MM.1S (cell line): Measurements from ENCODE around the gene APOB.

Experiments
- DNase-seq: peaks from one replicate; pipeline ENCODE4 v3.0.0-alpha.2; 2015
- H2AFZ ChIP-seq: fragments of 300-600 bp; sonication (generic); 2 replicates; pipeline ENCODE4 v1.6.0; 2016; ENCODE audit warnings: antibody characterized with exemption, low read length
- H3F3A ChIP-seq: fragments of 300-600 bp; sonication (generic); 2 replicates; pipeline ENCODE4 v1.6.1; 2016; ENCODE audit warnings: mild to moderate bottlenecking, antibody characterized with exemption, low read length, moderate library complexity, mixed read lengths; ENCODE audit not compliant: insufficient read depth
- H3K27ac ChIP-seq: fragments of 300-600 bp; sonication (generic); 2 replicates; pipeline ENCODE4 v1.5.1; 2016; ENCODE audit warnings: mild to moderate bottlenecking, low read length
- H3K27me3 ChIP-seq: fragments of 300-600 bp; sonication (generic); replicated peaks from 2 replicates; pipeline ENCODE4 v1.6.0; 2016; ENCODE audit warnings: low read length; ENCODE audit not compliant: insufficient read depth
- H3K36me3 ChIP-seq: fragments of 300-600 bp; sonication (generic); replicated peaks from 2 replicates; pipeline ENCODE4 v1.6.1; 2016; ENCODE audit warnings: mild to moderate bottlenecking, low read length, mixed read lengths; ENCODE audit not compliant: insufficient read depth
- H3K4me1 ChIP-seq: fragments of 300-600 bp; sonication (generic); 2 replicates; pipeline ENCODE4 v1.6.1; 2016; ENCODE audit warnings: low read length, mixed read lengths
- H3K4me2 ChIP-seq: fragments of 300-600 bp; sonication (generic); 2 replicates; pipeline ENCODE4 v1.6.0; 2016; ENCODE audit warnings: low read depth, low read length
- H3K4me3 ChIP-seq: fragments of 300-600 bp; sonication (generic); 2 replicates; pipeline ENCODE4 v1.5.1; 2016; ENCODE audit warnings: low read length, mixed read lengths
- H3K79me2 ChIP-seq: fragments of 300-600 bp; sonication (generic); 2 replicates; pipeline ENCODE4 v1.6.1; 2016; ENCODE audit warnings: mixed run types, low read length, mixed read lengths
- H3K9ac ChIP-seq: fragments of 300-600 bp; sonication (generic); 2 replicates; pipeline ENCODE4 v1.6.1; 2016; ENCODE audit warnings: low read length, mixed read lengths
- H3K9me2 ChIP-seq: fragments of 300-600 bp; sonication (generic); replicated peaks from 2 replicates; pipeline ENCODE4 v1.6.1; 2016; ENCODE audit warnings: mild to moderate bottlenecking, low read length, mixed read lengths; ENCODE audit not compliant: insufficient read depth
- H3K9me3 ChIP-seq: fragments of 300-600 bp; sonication (generic); replicated peaks from 2 replicates; pipeline ENCODE4 v1.6.1; 2016; ENCODE audit warnings: mild to moderate bottlenecking, low read length, mixed read lengths; ENCODE audit not compliant: insufficient read depth
- H4K20me1 ChIP-seq: fragments of 300-600 bp; sonication (generic); 2 replicates; pipeline ENCODE4 v1.6.1; 2016; ENCODE audit warnings: mild to moderate bottlenecking, low read length, moderate library complexity, mixed read lengths; ENCODE audit not compliant: insufficient read depth
- EZH2 ChIP-seq: fragments of 300-600 bp; sonication (generic); optimal IDR thresholded peaks from 2 replicates; pipeline ENCODE3; 2017; ENCODE audit warnings: low read depth, mild to moderate bottlenecking, antibody characterized with exemption, low read length, mixed read lengths
- EZH2phosphoT487 ChIP-seq: fragments of 300-600 bp; sonication (generic); IDR thresholded peaks from 2 replicates; pipeline ENCODE4 v1.6.1; 2018; ENCODE audit warnings: antibody characterized with exemption, low read length
- TF ChIP-seq, protein P1 (sequence below): fragments of 300-600 bp; sonication (generic); IDR thresholded peaks from 2 replicates; pipeline ENCODE4 v1.5.1; 2016; ENCODE audit warnings: antibody characterized with exemption, low read length, mixed read lengths

Gene APOB

GRCh38 chr2:21009662-21010225, 34.1 kb downstream of the APOB start:
- TF ChIP-seq EZH2 (no peak), EZH2phosphoT487 (no peak)
- no peaks in the 10 kb centered on the region for H4K20me1 ChIP-seq
- H3K4me3 ChIP-seq: no peak overlapping the region
- no peaks in the 10 kb centered on the region for H3K27me3 ChIP-seq
- no peaks in the 10 kb centered on the region for H3K36me3 ChIP-seq
- no peak overlapping the region for H3K9ac ChIP-seq
- DNase-seq: no peak
- H3K4me2 ChIP-seq: no peak overlapping the region
- H3F3A ChIP-seq: no peaks in the 10 kb centered on the region
- no peaks in the 10 kb centered on the region for H3K9me2 ChIP-seq
- no peak overlapping the region for H3K27ac ChIP-seq
- no peak overlapping the region for H2AFZ ChIP-seq
- no peaks in the 10 kb centered on the region for H3K79me2 ChIP-seq
- no peaks in the 10 kb centered on the region for H3K9me3 ChIP-seq
- no peaks in the 10 kb centered on the region for H3K4me1 ChIP-seq

DNA sequence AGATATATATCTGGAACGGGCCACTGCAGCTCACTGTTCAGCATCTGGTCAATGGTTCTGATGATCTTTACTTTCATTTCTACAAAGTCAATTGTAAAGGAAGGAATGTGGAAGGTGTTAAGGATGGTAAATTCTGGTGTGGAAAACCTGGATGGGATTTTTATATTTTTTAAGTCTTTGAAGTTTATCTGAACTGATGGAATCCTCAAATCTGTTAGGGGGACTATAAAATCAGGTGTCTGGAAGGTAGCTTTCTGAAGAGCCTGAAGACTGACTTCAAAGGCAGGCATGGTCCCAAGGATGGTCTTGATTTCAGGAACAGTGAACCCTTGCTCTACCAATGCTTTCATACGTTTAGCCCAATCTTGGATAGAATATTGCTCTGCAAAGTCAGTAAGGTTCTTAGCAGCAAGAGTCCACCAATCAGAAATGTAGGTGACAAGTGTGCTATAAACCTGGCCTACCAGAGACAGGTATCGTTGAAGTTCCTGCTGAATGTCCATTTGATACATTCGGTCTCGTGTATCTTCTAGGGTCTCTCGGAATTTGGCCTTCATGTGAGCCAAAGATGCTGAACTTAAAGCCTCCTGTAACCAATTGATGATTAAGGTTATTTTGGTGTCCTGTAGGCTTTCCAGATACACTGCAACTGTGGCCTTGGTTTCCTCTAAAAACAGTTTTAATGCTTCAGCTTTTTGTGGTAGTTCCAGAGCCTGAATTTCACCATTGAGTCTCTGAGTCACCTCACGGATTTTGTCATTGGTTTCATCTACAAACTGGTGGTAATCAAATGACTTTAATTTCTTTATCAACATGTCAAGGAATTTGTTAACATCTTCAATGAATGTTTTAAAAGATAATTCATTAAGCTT, 34.8 kb downstream of the APOB start:
- Histone ChIP-seq H2AFZ (no peak overlapping the region), H4K20me1 (no peaks in the 10 kb centered on the region), H3K9ac (no peak overlapping the region), H3K27ac (no peak overlapping the region), H3K27me3 (no peaks in the 10 kb centered on the region), H3K79me2 (no peaks in the 10 kb centered on the region), H3K36me3 (no peaks in the 10 kb centered on the region), H3K4me3 (no peak overlapping the region), H3K4me1 (no peaks in the 10 kb centered on the region), H3K9me2 (no peaks in the 10 kb centered on the region), H3K9me3 (no peaks in the 10 kb centered on the region), H3K4me2 (no peak overlapping the region), H3F3A (no peaks in the 10 kb centered on the region)
- no peak for DNase-seq
- TF ChIP-seq, protein P1, sequence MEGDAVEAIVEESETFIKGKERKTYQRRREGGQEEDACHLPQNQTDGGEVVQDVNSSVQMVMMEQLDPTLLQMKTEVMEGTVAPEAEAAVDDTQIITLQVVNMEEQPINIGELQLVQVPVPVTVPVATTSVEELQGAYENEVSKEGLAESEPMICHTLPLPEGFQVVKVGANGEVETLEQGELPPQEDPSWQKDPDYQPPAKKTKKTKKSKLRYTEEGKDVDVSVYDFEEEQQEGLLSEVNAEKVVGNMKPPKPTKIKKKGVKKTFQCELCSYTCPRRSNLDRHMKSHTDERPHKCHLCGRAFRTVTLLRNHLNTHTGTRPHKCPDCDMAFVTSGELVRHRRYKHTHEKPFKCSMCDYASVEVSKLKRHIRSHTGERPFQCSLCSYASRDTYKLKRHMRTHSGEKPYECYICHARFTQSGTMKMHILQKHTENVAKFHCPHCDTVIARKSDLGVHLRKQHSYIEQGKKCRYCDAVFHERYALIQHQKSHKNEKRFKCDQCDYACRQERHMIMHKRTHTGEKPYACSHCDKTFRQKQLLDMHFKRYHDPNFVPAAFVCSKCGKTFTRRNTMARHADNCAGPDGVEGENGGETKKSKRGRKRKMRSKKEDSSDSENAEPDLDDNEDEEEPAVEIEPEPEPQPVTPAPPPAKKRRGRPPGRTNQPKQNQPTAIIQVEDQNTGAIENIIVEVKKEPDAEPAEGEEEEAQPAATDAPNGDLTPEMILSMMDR: no peak
- TF ChIP-seq EZH2: no peak
- TF ChIP-seq EZH2phosphoT487: no peak

GRCh38 chr2:21008014-21008789, 35.7 kb downstream of the APOB start:
- no peaks in the 10 kb centered on the region for H3K36me3 ChIP-seq
- H3K27me3 ChIP-seq: no peaks in the 10 kb centered on the region
- H3K4me1 ChIP-seq: no peaks in the 10 kb centered on the region
- TF ChIP-seq, protein P1: no peak
- TF ChIP-seq EZH2phosphoT487: no peak
- no peak for TF ChIP-seq EZH2
- H3K27ac ChIP-seq: no peak overlapping the region
- no peak overlapping the region for H3K4me3 ChIP-seq
- H3K79me2 ChIP-seq: no peaks in the 10 kb centered on the region
- no peak for DNase-seq
- no peak overlapping the region for H3K4me2 ChIP-seq
- H3K9me2 ChIP-seq: no peaks in the 10 kb centered on the region
- H3F3A ChIP-seq: no peaks in the 10 kb centered on the region
- H3K9me3 ChIP-seq: no peaks in the 10 kb centered on the region
- no peaks in the 10 kb centered on the region for H4K20me1 ChIP-seq
- no peak overlapping the region for H3K9ac ChIP-seq
- no peak overlapping the region for H2AFZ ChIP-seq
